ENCODE measurements around the gene USP15.

The USP15 gene
- total RNA-seq: 283 to 333 reads per million in 2 donors

GRCh38 chr12:62259993-62260732 lies at the start of gene USP15:
Gene USP15 (plus strand): TSS chr12:62260404. CDS start chr12:62260415, 11 bp downstream.
- peak; percentile 85 to 98 (median 93) for DNase-seq

GRCh38 chr12:62210422-62210821 lies 49.8 kb upstream of the USP15 start:
- DNase-seq: peak in 2 of 5 experiments; percentile 6 to 49

GRCh38 chr12:62211510-62211909 lies 48.7 kb upstream of the USP15 start:
- no peak for DNase-seq

GRCh38 chr12:62214846-62215245 lies 45.4 kb upstream of the USP15 start:
- peak in 1 of 5 experiments; percentile 3 for DNase-seq

GRCh38 chr12:62215506-62215905 lies 44.7 kb upstream of the USP15 start:
- DNase-seq: no peak

- DNase-seq: no peak
These were observed 42.6 kb upstream of the USP15 start for GRCh38 chr12:62217466-62218194.

GRCh38 chr12:62221107-62221506 lies 39.1 kb upstream of the USP15 start:
- DNase-seq: no peak

- no peak for DNase-seq
These were observed 35.6 kb upstream of the USP15 start for GRCh38 chr12:62224601-62225000.

GRCh38 chr12:62227091-62227490 lies 33.1 kb upstream of the USP15 start:
- DNase-seq: no peak

GRCh38 chr12:62230652-62231051 lies 29.6 kb upstream of the USP15 start:
- DNase-seq: no peak

GRCh38 chr12:62232143-62232729 lies 28.0 kb upstream of the USP15 start:
- DNase-seq: no peak

- no peak for DNase-seq
These were observed 26.4 kb upstream of the USP15 start for GRCh38 chr12:62233805-62234204.

- no peak for DNase-seq
These were observed 20.6 kb upstream of the USP15 start for GRCh38 chr12:62239571-62239970.

GRCh38 chr12:62247281-62248045 lies 12.7 kb upstream of the USP15 start:
- DNase-seq: no peak

GRCh38 chr12:62248873-62249272 lies 11.3 kb upstream of the USP15 start:
- no peak for DNase-seq

GRCh38 chr12:62249419-62249818 lies 10.8 kb upstream of the USP15 start:
- DNase-seq: no peak

GRCh38 chr12:62250671-62251608 lies 9.3 kb upstream of the USP15 start:
- peak in 1 of 5 experiments; percentile 69 for DNase-seq

- DNase-seq: no peak
These were observed 8.6 kb upstream of the USP15 start for GRCh38 chr12:62251609-62251958.

GRCh38 chr12:62252576-62252975 lies 7.6 kb upstream of the USP15 start:
- DNase-seq: no peak

GRCh38 chr12:62254967-62255366 lies 5.2 kb upstream of the USP15 start:
- no peak for DNase-seq

GRCh38 chr12:62256408-62257096 lies 3.7 kb upstream of the USP15 start:
- DNase-seq: peak in 1 of 5 experiments; percentile 56

Data from T-helper 2 cell (primary cell).